HG03039 (cell line): ENCODE measurements around the gene TYSND1.
"Not testable (repeated sequence)": the region's sequence is repeated elsewhere in the genome, so short reads cannot be mapped to it uniquely, and the experiment has no call there.

Experiments
- ATAC-seq: cut with Tn5 transposase; IDR thresholded peaks from one replicate; pipeline ENCODE4 v1.9.1; 2021; ENCODE audit warnings: mild to moderate bottlenecking, moderate library complexity; ENCODE audit not compliant: unreplicated experiment

TYSND1 gene

GRCh38 chr10:70146489-70147258, at the start of gene TYSND1:
TSS of gene TYSND1 (minus strand) at chr10:70146700. CDS start at chr10:70146586, 114 bp downstream.
- ATAC-seq = peak; percentile 95

- no peak for ATAC-seq
These were observed 46.9 kb upstream of the TYSND1 start for GRCh38 chr10:70193391-70193844.

- ATAC-seq = no peak
These were observed 45.9 kb upstream of the TYSND1 start for GRCh38 chr10:70192326-70192968.

GRCh38 chr10:70191972-70192305, 45.4 kb upstream of the TYSND1 start:
- no peak for ATAC-seq

- no peak for ATAC-seq
These were observed 44.9 kb upstream of the TYSND1 start for GRCh38 chr10:70191161-70191971.

- no peak for ATAC-seq
These were observed 44.1 kb upstream of the TYSND1 start for GRCh38 chr10:70190581-70190980.

- ATAC-seq = no peak
These were observed 43.6 kb upstream of the TYSND1 start for GRCh38 chr10:70190102-70190501.

GRCh38 chr10:70188768-70189167, 42.3 kb upstream of the TYSND1 start:
- ATAC-seq = no peak

- ATAC-seq = no peak
These were observed 40.1 kb upstream of the TYSND1 start for GRCh38 chr10:70186571-70186970.

GRCh38 chr10:70186090-70186489, 39.6 kb upstream of the TYSND1 start:
- ATAC-seq = no peak

- ATAC-seq = no peak
These were observed 36.8 kb upstream of the TYSND1 start for GRCh38 chr10:70183304-70183703.

GRCh38 chr10:70179209-70179608, 32.7 kb upstream of the TYSND1 start:
- ATAC-seq = not testable (repeated sequence)

GRCh38 chr10:70178139-70178725, 31.7 kb upstream of the TYSND1 start:
- ATAC-seq = no peak

GRCh38 chr10:70176441-70176840, 29.9 kb upstream of the TYSND1 start:
- no peak for ATAC-seq

- ATAC-seq = no peak
These were observed 29.0 kb upstream of the TYSND1 start for GRCh38 chr10:70175516-70175915.

- no peak for ATAC-seq
These were observed 27.7 kb upstream of the TYSND1 start for GRCh38 chr10:70174058-70174741.

- ATAC-seq = no peak
These were observed 23.3 kb upstream of the TYSND1 start for GRCh38 chr10:70169649-70170364.

GRCh38 chr10:70169011-70169410, 22.5 kb upstream of the TYSND1 start:
- no peak for ATAC-seq

GRCh38 chr10:70167246-70167645, 20.7 kb upstream of the TYSND1 start:
- no peak for ATAC-seq

- ATAC-seq = no peak
These were observed 19.9 kb upstream of the TYSND1 start for GRCh38 chr10:70166394-70166793.
